OCI-LY7 (cell line): Measurements from ENCODE around the gene ADAMTS17.

ENCODE experiments used
- EZH2phosphoT487 ChIP-seq: fragments of 200-600 bp; sonication (generic); IDR thresholded peaks from 2 replicates; pipeline ENCODE4 v1.6.1; 2018; ENCODE audit warnings: low read depth, borderline replicate concordance, mild to moderate bottlenecking, mixed run types, antibody characterized with exemption, low read length, moderate library complexity, mixed read lengths
- TF ChIP-seq, protein P1 (sequence below): fragments of 200-600 bp; sonication (generic); conservative IDR thresholded peaks from 2 replicates; pipeline ENCODE4 v1.5.1; 2014; ENCODE audit warnings: mild to moderate bottlenecking, antibody characterized with exemption, low read length, moderate library complexity, mixed read lengths

DNA sequence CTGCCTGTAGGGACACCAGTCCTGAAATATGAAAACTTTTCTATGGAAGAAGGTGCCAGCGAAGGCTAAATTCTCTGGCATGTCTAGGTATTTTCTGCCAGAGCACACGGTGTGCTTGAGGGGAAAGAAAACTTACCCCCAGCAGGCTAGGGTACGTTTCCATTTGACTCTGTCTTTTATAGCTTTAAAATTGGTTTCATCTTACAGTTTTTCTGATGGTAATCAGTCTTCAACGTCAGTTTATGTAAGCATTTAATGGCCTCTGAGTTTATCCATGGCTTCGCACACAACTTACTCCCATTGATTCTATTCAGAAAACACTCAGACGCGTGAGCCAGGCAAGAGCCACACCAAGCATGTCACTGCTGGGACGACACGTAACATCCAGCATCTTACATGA, 249.7 kb downstream of the ADAMTS17 start:
- TF ChIP-seq, protein P1, sequence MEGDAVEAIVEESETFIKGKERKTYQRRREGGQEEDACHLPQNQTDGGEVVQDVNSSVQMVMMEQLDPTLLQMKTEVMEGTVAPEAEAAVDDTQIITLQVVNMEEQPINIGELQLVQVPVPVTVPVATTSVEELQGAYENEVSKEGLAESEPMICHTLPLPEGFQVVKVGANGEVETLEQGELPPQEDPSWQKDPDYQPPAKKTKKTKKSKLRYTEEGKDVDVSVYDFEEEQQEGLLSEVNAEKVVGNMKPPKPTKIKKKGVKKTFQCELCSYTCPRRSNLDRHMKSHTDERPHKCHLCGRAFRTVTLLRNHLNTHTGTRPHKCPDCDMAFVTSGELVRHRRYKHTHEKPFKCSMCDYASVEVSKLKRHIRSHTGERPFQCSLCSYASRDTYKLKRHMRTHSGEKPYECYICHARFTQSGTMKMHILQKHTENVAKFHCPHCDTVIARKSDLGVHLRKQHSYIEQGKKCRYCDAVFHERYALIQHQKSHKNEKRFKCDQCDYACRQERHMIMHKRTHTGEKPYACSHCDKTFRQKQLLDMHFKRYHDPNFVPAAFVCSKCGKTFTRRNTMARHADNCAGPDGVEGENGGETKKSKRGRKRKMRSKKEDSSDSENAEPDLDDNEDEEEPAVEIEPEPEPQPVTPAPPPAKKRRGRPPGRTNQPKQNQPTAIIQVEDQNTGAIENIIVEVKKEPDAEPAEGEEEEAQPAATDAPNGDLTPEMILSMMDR: no peak
- TF ChIP-seq EZH2phosphoT487: no peak
